H9 (cell line): ENCODE results near the gene ALOX5AP. TPM values are rescaled to one million over a fixed set of nuclear protein-coding genes. Genes with fewer than 3 reads are reported as not detected.

Experiments used
- DNase-seq: peaks from one replicate; pipeline ENCODE4 v3.0.0-alpha.2; 2017
- H2AFZ ChIP-seq: one replicate; pipeline ENCODE4 v1.6.1; 2013; ENCODE audit warnings: mild to moderate bottlenecking, low read length, control low read depth, moderate library complexity
- H2AK5ac ChIP-seq: 2 replicates; pipeline ENCODE4 v1.6.1; 2013; ENCODE audit warnings: low read length, control low read depth, mixed read lengths; ENCODE audit not compliant: insufficient read length
- H2BK120ac ChIP-seq: one replicate; pipeline ENCODE4 v1.6.1; 2013; ENCODE audit warnings: low read depth, mild to moderate bottlenecking, low read length, control low read depth, inconsistent platforms; ENCODE audit not compliant: poor library complexity, severe bottlenecking
- H2BK12ac ChIP-seq: 2 replicates; pipeline ENCODE4 v1.6.1; 2013; ENCODE audit warnings: low read length, control low read depth, mixed read lengths, low read depth; ENCODE audit not compliant: insufficient read length
- H2BK15ac ChIP-seq: 2 replicates; pipeline ENCODE4 v1.6.1; 2013; ENCODE audit warnings: low read depth, low read length, control low read depth
- H2BK20ac ChIP-seq: one replicate; pipeline ENCODE4 v1.6.1; 2013; ENCODE audit warnings: low read depth, mild to moderate bottlenecking, low read length, control low read depth, inconsistent platforms; ENCODE audit not compliant: poor library complexity, severe bottlenecking
- H2BK5ac ChIP-seq: 2 replicates; pipeline ENCODE4 v1.6.1; 2013; ENCODE audit warnings: low read length, control low read depth, mixed read lengths; ENCODE audit not compliant: insufficient read length
- H3K14ac ChIP-seq: 2 replicates; pipeline ENCODE4 v1.6.1; 2013; ENCODE audit warnings: low read length, control low read depth; ENCODE audit not compliant: insufficient read depth
- H3K18ac ChIP-seq: 2 replicates; pipeline ENCODE4 v1.6.1; 2013; ENCODE audit warnings: low read depth, mild to moderate bottlenecking, mixed read lengths, low read length, control low read depth; ENCODE audit not compliant: insufficient read length
- H3K23ac ChIP-seq: 2 replicates; pipeline ENCODE4 v1.6.1; 2013; ENCODE audit warnings: low read length, control low read depth, mixed read lengths, low read depth; ENCODE audit not compliant: insufficient read length
- H3K23me2 ChIP-seq: 2 replicates; pipeline ENCODE4 v1.6.1; 2013; ENCODE audit warnings: low read depth, mild to moderate bottlenecking, mixed read lengths, low read length, control low read depth; ENCODE audit not compliant: insufficient read length, poor library complexity, severe bottlenecking
- H3K27ac ChIP-seq: 2 replicates; pipeline ENCODE4 v1.5.1; 2013; ENCODE audit warnings: low read length, control low read depth, mixed read lengths, low read depth; ENCODE audit not compliant: insufficient read length
- H3K27me3 ChIP-seq: 2 replicates; pipeline ENCODE4 v1.6.1; 2013; ENCODE audit warnings: low read length, control low read depth, inconsistent platforms; ENCODE audit not compliant: insufficient read depth
- H3K4ac ChIP-seq: 2 replicates; pipeline ENCODE4 v1.6.1; 2013; ENCODE audit warnings: low read depth, mild to moderate bottlenecking, control low read depth, inconsistent platforms, low read length, moderate library complexity
- H3K4me1 ChIP-seq: 2 replicates; pipeline ENCODE4 v1.6.1; 2013; ENCODE audit warnings: low read length, control low read depth, inconsistent platforms; ENCODE audit not compliant: insufficient read depth
- H3K4me2 ChIP-seq: 2 replicates; pipeline ENCODE4 v1.6.1; 2013; ENCODE audit warnings: low read length, control low read depth, mixed read lengths; ENCODE audit not compliant: insufficient read length, insufficient read depth
- H3K56ac ChIP-seq: 2 replicates; pipeline ENCODE4 v1.6.1; 2013; ENCODE audit warnings: low read depth, mild to moderate bottlenecking, mixed read lengths, low read length, control low read depth; ENCODE audit not compliant: insufficient read length
- H3K79me1 ChIP-seq: 2 replicates; pipeline ENCODE4 v1.6.1; 2013; ENCODE audit warnings: low read depth, mild to moderate bottlenecking, moderate library complexity, low read length, control low read depth, inconsistent platforms; ENCODE audit not compliant: insufficient read depth, poor library complexity, severe bottlenecking
- H3K79me2 ChIP-seq: 2 replicates; pipeline ENCODE4 v1.6.1; 2013; ENCODE audit warnings: low read length, control low read depth, inconsistent platforms; ENCODE audit not compliant: insufficient read depth
- H3K9ac ChIP-seq: 2 replicates; pipeline ENCODE4 v1.6.1; 2013; ENCODE audit warnings: low read length, control low read depth, mixed read lengths; ENCODE audit not compliant: insufficient read length; ENCODE audit errors: extremely low read depth
- H3K9me3 ChIP-seq: one replicate; pipeline ENCODE4 v1.6.1; 2013; ENCODE audit warnings: low read depth, low read length, inconsistent platforms; ENCODE audit not compliant: control insufficient read depth
- H3T11ph ChIP-seq: one replicate; pipeline ENCODE4 v1.6.1; 2013; ENCODE audit warnings: mild to moderate bottlenecking, low read length, control low read depth, inconsistent platforms
- H4K20me1 ChIP-seq: one replicate; pipeline ENCODE4 v1.6.1; 2013; ENCODE audit not compliant: control insufficient read depth, insufficient read length, insufficient read depth
- H4K5ac ChIP-seq: 2 replicates; pipeline ENCODE4 v1.6.1; 2013; ENCODE audit warnings: low read depth, mild to moderate bottlenecking, mixed read lengths, low read length, control low read depth; ENCODE audit not compliant: insufficient read length
- H4K8ac ChIP-seq: replicated peaks from 2 replicates; pipeline ENCODE4 v1.6.1; 2013; ENCODE audit warnings: low read length, control low read depth, mixed read lengths, low read depth; ENCODE audit not compliant: insufficient read length
- H4K91ac ChIP-seq: 2 replicates; pipeline ENCODE4 v1.6.1; 2013; ENCODE audit warnings: low read depth, mild to moderate bottlenecking, moderate library complexity, mixed read lengths, low read length, control low read depth; ENCODE audit not compliant: insufficient read length
- H3K27ac Mint-ChIP-seq, 3 experiments: 2 replicates in 2 of 3; 3 replicates in 1 of 3; pipeline ENCODE4 v1.8.0; 2020 to 2021; ENCODE audit warnings: mixed read lengths in 3 of 3, mild to moderate bottlenecking in 1 of 3, moderate library complexity in 1 of 3
- H3K27me3 Mint-ChIP-seq: 2 replicates; pipeline ENCODE4 v1.8.0; 2021; ENCODE audit warnings: low read depth, mild to moderate bottlenecking, moderate library complexity, mixed read lengths
- H3K36me3 Mint-ChIP-seq, 3 experiments: 2 replicates in 2 of 3; 3 replicates in 1 of 3; pipeline ENCODE4 v1.8.0; 2020 to 2021; ENCODE audit warnings: low read depth in 3 of 3, mixed read lengths in 3 of 3; ENCODE audit not compliant: insufficient read depth in 1 of 3
- H3K4me1 Mint-ChIP-seq, 2 experiments: 2 replicates each; pipeline ENCODE4 v1.8.0; 2020; ENCODE audit warnings: mixed read lengths in 2 of 2
- H3K4me3 Mint-ChIP-seq, 2 experiments: 2 replicates in 1 of 2; 3 replicates in 1 of 2; pipeline ENCODE4 v1.8.0; 2020 to 2021; ENCODE audit warnings: mild to moderate bottlenecking in 2 of 2, mixed read lengths in 2 of 2, moderate library complexity in 1 of 2
- H3K9me3 Mint-ChIP-seq, 2 experiments: 2 replicates in 1 of 2; 3 replicates in 1 of 2; pipeline ENCODE4 v1.8.0; 2020; ENCODE audit warnings: mild to moderate bottlenecking in 2 of 2, mixed read lengths in 2 of 2, moderate library complexity in 1 of 2
- WGBS: extraction: QIAGEN DNeasy Blood & Tissue Kit; methylation state at CpG from one replicate; pipeline ENCODE4 v1.1.7; 2013; ENCODE audit warnings: missing lambda C conversion rate, low lambda C conversion rate, mixed read lengths; ENCODE audit not compliant: insufficient read length; ENCODE audit errors: extremely low coverage; 5-methylcytosine and 5-hydroxymethylcytosine counted together
- total RNA-seq: library from RNA; stranded (reverse); gene quantifications from 2 replicates; pipeline ENCODE4 v1.2.1, GENCODE V29; 2021
- TF ChIP-seq, protein P1 (sequence below): fragments of 200-600 bp; sonication (generic); conservative IDR thresholded peaks from 3 replicates; pipeline ENCODE4 v1.8.0; 2021; ENCODE audit warnings: antibody characterized with exemption, mild to moderate bottlenecking

The ALOX5AP gene
- total RNA-seq, 1 experiment from 2014 or later = not detected

DNA sequence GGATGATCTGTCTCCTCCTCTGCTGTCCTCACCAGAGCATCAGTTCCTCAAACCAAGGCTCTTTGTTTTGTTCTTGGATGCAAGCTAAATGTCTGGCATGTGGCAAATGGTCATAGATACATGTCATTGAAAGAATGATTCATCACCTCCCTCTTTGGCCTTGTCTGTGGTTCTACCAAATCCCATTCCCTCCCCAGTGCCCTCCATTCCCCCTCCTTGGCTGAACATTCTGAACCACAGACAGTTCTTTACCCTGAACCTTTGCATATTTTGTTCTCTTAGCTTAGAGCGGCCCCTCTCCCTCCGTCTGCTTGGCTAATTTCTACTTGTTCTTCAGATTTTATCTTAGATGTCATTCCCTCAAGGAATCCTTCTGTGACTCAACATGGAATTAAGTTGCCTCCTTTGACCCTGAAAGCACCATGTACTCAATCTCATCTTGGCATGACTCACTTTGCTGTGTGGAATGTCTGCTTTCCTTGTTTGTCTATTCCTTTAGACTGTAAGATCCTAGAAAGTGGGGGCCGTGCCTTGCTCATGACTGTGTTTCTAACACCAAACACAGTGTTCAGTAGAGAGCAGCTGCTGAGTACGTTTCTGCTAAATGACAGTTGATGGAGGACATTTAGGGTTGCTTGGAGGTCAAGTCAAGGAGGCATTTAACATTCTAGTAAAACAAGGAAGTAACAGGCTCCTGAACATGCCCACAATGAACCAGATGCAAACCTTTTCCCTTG, 8.1 kb downstream of the ALOX5AP start:
- H3K4me1 Mint-ChIP-seq = peaks cover 22 to 28% of the 10 kb centered on the region in 2 experiments
- Histone ChIP-seq H3K79me2 (no peaks in the 10 kb centered on the region), H2AFZ (no peak overlapping the region), H3K4me1 (no peaks in the 10 kb centered on the region; the same call in 1 of the 2 replicates), H2BK5ac (no peak overlapping the region), H3K79me1 (no peaks in the 10 kb centered on the region), H3K23ac (no peak overlapping the region), H3K4me2 (no peak overlapping the region), H2BK20ac (no peak overlapping the region), H2BK120ac (no peak overlapping the region), H3K9me3 (no peaks in the 10 kb centered on the region), H3K18ac (no peak overlapping the region), H2AK5ac (no peak overlapping the region), H2BK12ac (no peak overlapping the region), H2BK15ac (no peak overlapping the region), H3K27ac (no peak overlapping the region), H3K9ac (no peak overlapping the region), H4K8ac (no peak overlapping the region), H3K4ac (no peak overlapping the region), H3K14ac (no peak overlapping the region), H4K91ac (no peak overlapping the region), H3K56ac (no peak overlapping the region), H4K5ac (no peak overlapping the region), H4K20me1 (no peaks in the 10 kb centered on the region), H3K23me2 (no peaks in the 10 kb centered on the region), H3T11ph (no peak overlapping the region), H3K27me3 (no peaks in the 10 kb centered on the region)
- H3K27me3 Mint-ChIP-seq = no peaks in the 10 kb centered on the region
- DNase-seq = no peak
- no CpG with 5 or more reads among the region's 4 CpGs for WGBS
- no peaks in the 10 kb centered on the region for H3K36me3 Mint-ChIP-seq
- TF ChIP-seq, protein P1, sequence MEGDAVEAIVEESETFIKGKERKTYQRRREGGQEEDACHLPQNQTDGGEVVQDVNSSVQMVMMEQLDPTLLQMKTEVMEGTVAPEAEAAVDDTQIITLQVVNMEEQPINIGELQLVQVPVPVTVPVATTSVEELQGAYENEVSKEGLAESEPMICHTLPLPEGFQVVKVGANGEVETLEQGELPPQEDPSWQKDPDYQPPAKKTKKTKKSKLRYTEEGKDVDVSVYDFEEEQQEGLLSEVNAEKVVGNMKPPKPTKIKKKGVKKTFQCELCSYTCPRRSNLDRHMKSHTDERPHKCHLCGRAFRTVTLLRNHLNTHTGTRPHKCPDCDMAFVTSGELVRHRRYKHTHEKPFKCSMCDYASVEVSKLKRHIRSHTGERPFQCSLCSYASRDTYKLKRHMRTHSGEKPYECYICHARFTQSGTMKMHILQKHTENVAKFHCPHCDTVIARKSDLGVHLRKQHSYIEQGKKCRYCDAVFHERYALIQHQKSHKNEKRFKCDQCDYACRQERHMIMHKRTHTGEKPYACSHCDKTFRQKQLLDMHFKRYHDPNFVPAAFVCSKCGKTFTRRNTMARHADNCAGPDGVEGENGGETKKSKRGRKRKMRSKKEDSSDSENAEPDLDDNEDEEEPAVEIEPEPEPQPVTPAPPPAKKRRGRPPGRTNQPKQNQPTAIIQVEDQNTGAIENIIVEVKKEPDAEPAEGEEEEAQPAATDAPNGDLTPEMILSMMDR = no peak
- no peaks in the 10 kb centered on the region for H3K9me3 Mint-ChIP-seq
- no peak overlapping the region for H3K27ac Mint-ChIP-seq
- no peak overlapping the region for H3K4me3 Mint-ChIP-seq
